Fibroblast of peridontal ligament (primary cell): ENCODE results near the gene CEP104.

Experiments used
- DNase-seq: peaks from one replicate; pipeline ENCODE4 v3.0.0-alpha.2; 2010; ENCODE audit errors: extremely low read depth

Gene CEP104

GRCh38 chr1:3868464-3869006 is 11.5 kb upstream of the CEP104 start:
- DNase-seq: no peak

GRCh38 chr1:3865606-3866160 is 8.7 kb upstream of the CEP104 start:
- DNase-seq: no peak

- DNase-seq: no peak
Measured at GRCh38 chr1:3864884-3865283, 7.9 kb upstream of the CEP104 start.

GRCh38 chr1:3863231-3863935 is 6.4 kb upstream of the CEP104 start:
- no peak for DNase-seq

GRCh38 chr1:3858231-3858981 is 1.4 kb upstream of the CEP104 start:
- DNase-seq: peak; percentile 37

- DNase-seq: no peak
Measured at GRCh38 chr1:3857791-3858129, 749 bp upstream of the CEP104 start.

- DNase-seq: no peak
Measured at GRCh38 chr1:3852711-3853485, 4.1 kb downstream of the CEP104 start.

- no peak for DNase-seq
Measured at GRCh38 chr1:3852091-3852490, 4.9 kb downstream of the CEP104 start.

- DNase-seq: no peak
Measured at GRCh38 chr1:3851292-3851691, 5.7 kb downstream of the CEP104 start.

- no peak for DNase-seq
Measured at GRCh38 chr1:3850857-3851256, 6.2 kb downstream of the CEP104 start.

GRCh38 chr1:3847081-3847480 is 9.9 kb downstream of the CEP104 start:
- DNase-seq: no peak

- no peak for DNase-seq
Measured at GRCh38 chr1:3846541-3846940, 10.5 kb downstream of the CEP104 start.

- DNase-seq: no peak
Measured at GRCh38 chr1:3842912-3843311, 14.1 kb downstream of the CEP104 start.

- no peak for DNase-seq
Measured at GRCh38 chr1:3841491-3841890, 15.5 kb downstream of the CEP104 start.

GRCh38 chr1:3838788-3839187 is 18.2 kb downstream of the CEP104 start:
- DNase-seq: no peak

- no peak for DNase-seq
Measured at GRCh38 chr1:3837685-3838084, 19.3 kb downstream of the CEP104 start.

- no peak for DNase-seq
Measured at GRCh38 chr1:3837200-3837599, 19.8 kb downstream of the CEP104 start.

GRCh38 chr1:3836421-3836820 is 20.6 kb downstream of the CEP104 start:
- DNase-seq: no peak

GRCh38 chr1:3834701-3835100 is 22.3 kb downstream of the CEP104 start:
- DNase-seq: no peak

GRCh38 chr1:3831689-3832088 is 25.3 kb downstream of the CEP104 start:
- peak; percentile 9 for DNase-seq

GRCh38 chr1:3828391-3828790 is 28.6 kb downstream of the CEP104 start:
- DNase-seq: no peak

- DNase-seq: no peak
Measured at GRCh38 chr1:3827813-3828307, 29.2 kb downstream of the CEP104 start.
